ENCODE data around the gene FICD. TPM values are rescaled to one million over a fixed set of nuclear protein-coding genes. Genes with fewer than 3 reads are reported as not detected.

The FICD gene
- total and polyA plus RNA-seq, 2 donors (not counting 1 experiment from before 2014, with no cell fraction given), result 1.9 to 8.6 TPM

GRCh38 chr12:108519558-108519957 lies 4.5 kb downstream of the FICD start:
- no peak for DNase-seq (ENCODE audit: low read depth in 2 of 2)
- no peaks in the 10 kb centered on the region for H3K79me2 ChIP-seq (ENCODE audit: control insufficient read depth, insufficient read depth, low read length)
- peaks cover 4% of the 10 kb centered on the region for H3K4me1 ChIP-seq (ENCODE audit: control insufficient read depth, extremely low read depth, insufficient read depth, low read length)
- no peak overlapping the region for H2AFZ ChIP-seq (ENCODE audit: low read length)
- no peaks in the 10 kb centered on the region for H3K27me3 ChIP-seq (ENCODE audit: control insufficient read depth, insufficient read depth, low read length)
- peaks cover 38% of the 10 kb centered on the region for H3K36me3 ChIP-seq (ENCODE audit: control insufficient read depth, insufficient read depth, low read length)
- no peak overlapping the region for H3K27ac ChIP-seq (ENCODE audit: insufficient read depth, low read length)
- no peak overlapping the region for H3K9ac ChIP-seq (ENCODE audit: insufficient read depth, low read length)
- no peaks in the 10 kb centered on the region for H3K9me3 ChIP-seq (ENCODE audit: control insufficient read depth, insufficient read depth, low read depth, low read length)
- TF ChIP-seq CTCF (conservative IDR thresholded peaks at IDR 0.05 in 1 of 2, IDR thresholded peaks at IDR 0.05 in 1 of 2; ENCODE audit: low read depth in 1 of 2, low read length in 2 of 2) (no peak), EZH2 (IDR thresholded peaks at IDR 0.05; ENCODE audit: low read length, missing control alignments) (no peak)
- no peak overlapping the region for H3K4me2 ChIP-seq (ENCODE audit: extremely low read depth, insufficient read depth, low read length)
- H4K20me1 ChIP-seq (ENCODE audit: control insufficient read depth, extremely low read depth, insufficient read depth, low read length), result no peaks in the 10 kb centered on the region
- H3K4me3 ChIP-seq (replicated peaks in 1 of 4; ENCODE audit: control extremely low read depth in 1 of 4, insufficient read depth in 1 of 4, low read depth in 3 of 4, low read length in 4 of 4), result no peak overlapping the region

GRCh38 chr12:108523365-108523764 lies 8.3 kb downstream of the FICD start:
- Histone ChIP-seq H4K20me1 (ENCODE audit: control insufficient read depth, extremely low read depth, insufficient read depth, low read length) (no peaks in the 10 kb centered on the region), H3K27me3 (ENCODE audit: control insufficient read depth, insufficient read depth, low read length) (no peaks in the 10 kb centered on the region), H3K36me3 (ENCODE audit: control insufficient read depth, insufficient read depth, low read length) (peaks cover 41% of the 10 kb centered on the region)

GRCh38 chr12:108525681-108526080 lies 10.6 kb downstream of the FICD start:
- Histone ChIP-seq H3K9me3 (ENCODE audit: control insufficient read depth, insufficient read depth, low read depth, low read length) (no peaks in the 10 kb centered on the region), H4K20me1 (ENCODE audit: control insufficient read depth, extremely low read depth, insufficient read depth, low read length) (no peaks in the 10 kb centered on the region), H3K79me2 (ENCODE audit: control insufficient read depth, insufficient read depth, low read length) (no peaks in the 10 kb centered on the region), H2AFZ (ENCODE audit: low read length) (no peak overlapping the region), H3K27me3 (ENCODE audit: control insufficient read depth, insufficient read depth, low read length) (no peaks in the 10 kb centered on the region), H3K4me3 (replicated peaks in 1 of 4; ENCODE audit: control extremely low read depth in 1 of 4, insufficient read depth in 1 of 4, low read depth in 3 of 4, low read length in 4 of 4) (no peak overlapping the region), H3K27ac (ENCODE audit: insufficient read depth, low read length) (peak overlapping the region; percentile 15), H3K4me1 (ENCODE audit: control insufficient read depth, extremely low read depth, insufficient read depth, low read length) (peaks cover 8% of the 10 kb centered on the region), H3K4me2 (ENCODE audit: extremely low read depth, insufficient read depth, low read length) (no peak overlapping the region), H3K9ac (ENCODE audit: insufficient read depth, low read length) (no peak overlapping the region), H3K36me3 (ENCODE audit: control insufficient read depth, insufficient read depth, low read length) (peaks cover 30% of the 10 kb centered on the region)
- no peak for TF ChIP-seq CTCF (conservative IDR thresholded peaks at IDR 0.05 in 1 of 2, IDR thresholded peaks at IDR 0.05 in 1 of 2; ENCODE audit: low read depth in 1 of 2, low read length in 2 of 2)
- TF ChIP-seq EZH2 (IDR thresholded peaks at IDR 0.05; ENCODE audit: low read length, missing control alignments), result no peak
- peak in 1 of 2 donors; percentile 66 for DNase-seq (ENCODE audit: low read depth in 2 of 2)

More at GRCh38 chr12:108523365-108523764, 8.3 kb downstream of the FICD start:
- no peaks in the 10 kb centered on the region for H3K79me2 ChIP-seq (ENCODE audit: control insufficient read depth, insufficient read depth, low read length)
- no peak overlapping the region for H3K4me3 ChIP-seq (replicated peaks in 1 of 4; ENCODE audit: control extremely low read depth in 1 of 4, insufficient read depth in 1 of 4, low read depth in 3 of 4, low read length in 4 of 4)
- no peak overlapping the region for H3K9ac ChIP-seq (ENCODE audit: insufficient read depth, low read length)
- DNase-seq (ENCODE audit: low read depth in 2 of 2), result no peak
- H3K4me2 ChIP-seq (ENCODE audit: extremely low read depth, insufficient read depth, low read length), result no peak overlapping the region
- no peak for TF ChIP-seq EZH2 (IDR thresholded peaks at IDR 0.05; ENCODE audit: low read length, missing control alignments)
- TF ChIP-seq CTCF (conservative IDR thresholded peaks at IDR 0.05 in 1 of 2, IDR thresholded peaks at IDR 0.05 in 1 of 2; ENCODE audit: low read depth in 1 of 2, low read length in 2 of 2), result no peak
- H2AFZ ChIP-seq (ENCODE audit: low read length), result no peak overlapping the region
- H3K9me3 ChIP-seq (ENCODE audit: control insufficient read depth, insufficient read depth, low read depth, low read length), result no peaks in the 10 kb centered on the region
- H3K27ac ChIP-seq (ENCODE audit: insufficient read depth, low read length), result no peak overlapping the region
- peaks cover 8% of the 10 kb centered on the region for H3K4me1 ChIP-seq (ENCODE audit: control insufficient read depth, extremely low read depth, insufficient read depth, low read length)

Measured in fibroblast of lung (primary cell).